Adrenal gland (tissue), 5 donors: ENCODE data around the gene ZBTB5.

Experiments used
- POLR2A ChIP-seq, 2 donors: fragments of 450-650 bp; IDR thresholded peaks; one replicate each; pipeline ENCODE4 v1.6.1; 2017; ENCODE audit warnings: antibody characterized with exemption in 2 of 2, mild to moderate bottlenecking in 2 of 2, moderate library complexity in 1 of 2
- TF ChIP-seq, protein P1 (sequence below), 6 experiments: fragments of 450-650 bp in 4 of 6; fragments of 200-600 bp in 2 of 6; sonication (generic) in 1 of 6; IDR thresholded peaks; 1 replicate in 5 of 6; 2 replicates in 1 of 6; pipeline versions ENCODE4 v1.5.1 to v1.8.0; 2016 to 2021; ENCODE audit warnings: antibody characterized with exemption in 6 of 6, mild to moderate bottlenecking in 2 of 6, moderate library complexity in 1 of 6
- donor health status: DM: no; HTN: no; CAD: no.

DNA sequence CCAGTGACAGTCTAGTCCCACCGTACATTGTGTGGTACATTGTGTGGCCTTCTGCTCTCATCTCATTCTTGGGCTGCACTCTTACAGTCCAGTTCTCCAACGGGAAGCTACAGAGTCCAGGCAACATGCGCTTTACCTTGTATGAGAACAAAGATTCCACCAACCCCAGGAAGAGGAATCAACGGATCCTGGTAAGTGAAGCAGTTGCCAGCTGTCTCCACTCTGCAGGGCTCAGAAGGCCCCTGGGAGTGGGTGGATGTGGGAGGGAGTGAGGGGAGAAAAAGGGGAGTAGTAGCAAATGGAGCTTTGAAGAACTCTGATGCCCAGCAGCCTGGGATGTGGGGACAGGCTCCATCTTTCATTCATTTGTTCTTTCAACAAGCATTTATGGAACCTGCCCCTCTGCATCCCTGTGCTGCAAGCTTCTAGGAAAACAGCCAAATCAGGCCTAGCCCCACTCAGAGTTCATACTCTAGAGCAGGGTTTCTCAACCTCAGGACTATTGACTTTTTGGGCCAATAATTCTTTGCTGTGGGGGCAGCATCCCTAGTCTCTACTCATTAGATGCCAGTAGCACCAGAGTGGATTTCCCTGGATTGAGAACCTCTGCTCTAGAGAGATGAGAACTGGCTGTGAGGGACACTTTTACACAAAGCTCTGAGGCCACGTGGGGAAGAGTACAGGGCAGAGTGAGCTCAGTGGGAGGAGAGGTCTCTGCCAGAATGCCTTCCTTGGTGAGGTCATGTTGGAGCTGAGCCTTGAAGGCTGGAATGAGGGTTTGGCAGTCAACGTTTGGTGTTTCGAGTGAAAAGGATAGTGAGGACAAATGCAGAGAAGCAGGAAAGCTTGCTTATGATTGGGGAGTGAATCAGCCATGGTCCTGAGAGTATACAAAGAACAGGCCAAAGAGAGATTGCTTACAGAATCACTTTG, 21.6 kb upstream of the ZBTB5 start:
- TF ChIP-seq, protein P1, sequence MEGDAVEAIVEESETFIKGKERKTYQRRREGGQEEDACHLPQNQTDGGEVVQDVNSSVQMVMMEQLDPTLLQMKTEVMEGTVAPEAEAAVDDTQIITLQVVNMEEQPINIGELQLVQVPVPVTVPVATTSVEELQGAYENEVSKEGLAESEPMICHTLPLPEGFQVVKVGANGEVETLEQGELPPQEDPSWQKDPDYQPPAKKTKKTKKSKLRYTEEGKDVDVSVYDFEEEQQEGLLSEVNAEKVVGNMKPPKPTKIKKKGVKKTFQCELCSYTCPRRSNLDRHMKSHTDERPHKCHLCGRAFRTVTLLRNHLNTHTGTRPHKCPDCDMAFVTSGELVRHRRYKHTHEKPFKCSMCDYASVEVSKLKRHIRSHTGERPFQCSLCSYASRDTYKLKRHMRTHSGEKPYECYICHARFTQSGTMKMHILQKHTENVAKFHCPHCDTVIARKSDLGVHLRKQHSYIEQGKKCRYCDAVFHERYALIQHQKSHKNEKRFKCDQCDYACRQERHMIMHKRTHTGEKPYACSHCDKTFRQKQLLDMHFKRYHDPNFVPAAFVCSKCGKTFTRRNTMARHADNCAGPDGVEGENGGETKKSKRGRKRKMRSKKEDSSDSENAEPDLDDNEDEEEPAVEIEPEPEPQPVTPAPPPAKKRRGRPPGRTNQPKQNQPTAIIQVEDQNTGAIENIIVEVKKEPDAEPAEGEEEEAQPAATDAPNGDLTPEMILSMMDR (IDR thresholded peaks at IDR 0.05): no peak
- peak in 1 of 2 donors; percentile 52 for TF ChIP-seq POLR2A (IDR thresholded peaks at IDR 0.05)
